ENCODE results near the gene ANP32D. TPM values are rescaled to one million over a fixed set of nuclear protein-coding genes. Genes with fewer than 3 reads are reported as not detected.
"Not testable (repeated sequence)": the region's sequence is repeated elsewhere in the genome, so short reads cannot be mapped to it uniquely, and the experiment has no call there.

Gene ANP32D
- polyA plus RNA-seq, 3 donors: not detected

- peak overlapping the region in 1 of 7 donors; percentile 17 for H3K27ac Mint-ChIP-seq
- Histone ChIP-seq H3K4me1 (ENCODE audit: control insufficient read depth in 1 of 2, insufficient read depth in 2 of 2, low read length in 2 of 2) (no peaks in the 10 kb centered on the region), H3K4me2 (replicated peaks; ENCODE audit: extremely low read depth, low read length, poor library complexity, severe bottlenecking) (no peak overlapping the region), H3K27me3 (ENCODE audit: control insufficient read depth in 2 of 2, insufficient read depth in 2 of 2, low read length in 2 of 2) (peaks cover 0 to 2% of the 10 kb centered on the region in 2 donors), H3K9me3 (replicated peaks in 1 of 2; ENCODE audit: control insufficient read depth in 1 of 2, insufficient read depth in 1 of 2, low read length in 2 of 2) (no peaks in the 10 kb centered on the region), H3K9ac (ENCODE audit: insufficient read depth, low read length, poor library complexity, severe bottlenecking) (no peak overlapping the region), H3K79me2 (ENCODE audit: insufficient read depth, low read length) (no peaks in the 10 kb centered on the region), H3K4me3 (replicated peaks in 1 of 3; ENCODE audit: low read depth in 2 of 3, low read length in 3 of 3) (no peak overlapping the region), H3K27ac (ENCODE audit: low read depth in 1 of 2, low read length in 2 of 2) (no peak overlapping the region), H4K20me1 (ENCODE audit: insufficient read depth, low read length) (no peaks in the 10 kb centered on the region), H3K36me3 (replicated peaks in 1 of 2; ENCODE audit: control insufficient read depth in 1 of 2, insufficient read depth in 2 of 2, low read length in 2 of 2) (no peaks in the 10 kb centered on the region), H2AFZ (ENCODE audit: insufficient read depth, low read depth, low read length, poor library complexity, severe bottlenecking) (no peak overlapping the region)
- peaks cover 0 to 10% (median 2%) of the 10 kb centered on the region in 7 donors for H3K9me3 Mint-ChIP-seq
- no peak overlapping the region for H3K4me3 Mint-ChIP-seq
- no peak for TF ChIP-seq CTCF (IDR thresholded peaks at IDR 0.05)
- no peaks in the 10 kb centered on the region for H3K4me1 Mint-ChIP-seq
- WGBS (ENCODE audit: insufficient coverage): no CpG with 5 or more reads among the region's 1 CpG
- H3K36me3 Mint-ChIP-seq: no peaks in the 10 kb centered on the region
- DNase-seq: no peak
- intact Hi-C loops (cut with micrococcal nuclease): no loop called here
- H3K27me3 Mint-ChIP-seq (ENCODE audit: low read depth in 3 of 3): peaks cover 0 to 17% (median 7%) of the 10 kb centered on the region in 3 donors
Observed at GRCh38 chr12:48424644-48425043, 47.7 kb upstream of the ANP32D start.

GRCh38 chr12:48434016-48434415 is 38.3 kb upstream of the ANP32D start:
- peak overlapping the region in 1 of 7 donors; percentile 62 for H3K27ac Mint-ChIP-seq
- H2AFZ ChIP-seq (ENCODE audit: insufficient read depth, low read depth, low read length, poor library complexity, severe bottlenecking); H3K27me3 Mint-ChIP-seq (ENCODE audit: low read depth in 3 of 3); H3K9ac ChIP-seq (ENCODE audit: insufficient read depth, low read length, poor library complexity, severe bottlenecking); H3K4me1 Mint-ChIP-seq; DNase-seq; H3K27ac ChIP-seq (ENCODE audit: low read depth in 1 of 2, low read length in 2 of 2); intact Hi-C loops (cut with micrococcal nuclease); H3K4me1 ChIP-seq (ENCODE audit: control insufficient read depth in 1 of 2, insufficient read depth in 2 of 2, low read length in 2 of 2); H4K20me1 ChIP-seq (ENCODE audit: insufficient read depth, low read length); H3K36me3 ChIP-seq (replicated peaks in 1 of 2; ENCODE audit: control insufficient read depth in 1 of 2, insufficient read depth in 2 of 2, low read length in 2 of 2); H3K36me3 Mint-ChIP-seq; H3K4me3 Mint-ChIP-seq; H3K79me2 ChIP-seq (ENCODE audit: insufficient read depth, low read length); H3K9me3 ChIP-seq (replicated peaks in 1 of 2; ENCODE audit: control insufficient read depth in 1 of 2, insufficient read depth in 1 of 2, low read length in 2 of 2); H3K4me3 ChIP-seq (replicated peaks in 1 of 3; ENCODE audit: low read depth in 2 of 3, low read length in 3 of 3); H3K4me2 ChIP-seq (replicated peaks; ENCODE audit: extremely low read depth, low read length, poor library complexity, severe bottlenecking); H3K27me3 ChIP-seq (ENCODE audit: control insufficient read depth in 2 of 2, insufficient read depth in 2 of 2, low read length in 2 of 2): not testable (repeated sequence)
- peaks cover 11 to 31% (median 22%) of the 10 kb centered on the region in 7 donors for H3K9me3 Mint-ChIP-seq
- 97% methylated on average over 7 of the region's 10 CpGs for WGBS (ENCODE audit: insufficient coverage)
